GM21786 (cell line): ENCODE results near the gene MATN1.

Experiments
- ATAC-seq: cut with Tn5 transposase; IDR thresholded peaks from one replicate; pipeline ENCODE4 v1.9.1; 2021; ENCODE audit not compliant: unreplicated experiment

The MATN1 gene

GRCh38 chr1:30719406-30720270 lies 3.7 kb downstream of the MATN1 start:
- no peak for ATAC-seq

- peak; percentile 44 for ATAC-seq
These were observed 4.6 kb downstream of the MATN1 start for GRCh38 chr1:30718636-30719405.

- ATAC-seq = peak; percentile 88
These were observed 5.2 kb downstream of the MATN1 start for GRCh38 chr1:30718091-30718635.

GRCh38 chr1:30716646-30717045 lies 6.7 kb downstream of the MATN1 start:
- no peak for ATAC-seq

- ATAC-seq = no peak
These were observed 7.5 kb downstream of the MATN1 start for GRCh38 chr1:30715886-30716285.

- no peak for ATAC-seq
These were observed 8.2 kb downstream of the MATN1 start for GRCh38 chr1:30715216-30715615.

- no peak for ATAC-seq
These were observed 8.8 kb downstream of the MATN1 start for GRCh38 chr1:30714536-30715090.

- ATAC-seq = no peak
These were observed 9.4 kb downstream of the MATN1 start for GRCh38 chr1:30714025-30714424.

- ATAC-seq = no peak
These were observed 10.1 kb downstream of the MATN1 start for GRCh38 chr1:30713311-30713710.

GRCh38 chr1:30712583-30712982 lies 10.8 kb downstream of the MATN1 start:
- no peak for ATAC-seq

- no peak for ATAC-seq
These were observed 13.0 kb downstream of the MATN1 start for GRCh38 chr1:30710407-30710806.

GRCh38 chr1:30708361-30708728 lies 15.0 kb downstream of the MATN1 start:
- ATAC-seq = no peak

GRCh38 chr1:30707412-30708360 lies 15.7 kb downstream of the MATN1 start:
- no peak for ATAC-seq

- no peak for ATAC-seq
These were observed 16.9 kb downstream of the MATN1 start for GRCh38 chr1:30706528-30706927.

GRCh38 chr1:30705698-30706097 lies 17.7 kb downstream of the MATN1 start:
- ATAC-seq = no peak

GRCh38 chr1:30704765-30705509 lies 18.4 kb downstream of the MATN1 start:
- ATAC-seq = no peak

GRCh38 chr1:30704271-30704670 lies 19.1 kb downstream of the MATN1 start:
- ATAC-seq = no peak

GRCh38 chr1:30702823-30703222 lies 20.6 kb downstream of the MATN1 start:
- ATAC-seq = no peak

GRCh38 chr1:30701258-30701633 lies 22.1 kb downstream of the MATN1 start:
- ATAC-seq = no peak
